Lower leg skin (tissue), 4 donors: ENCODE measurements around the gene MAD1L1. TPM values are rescaled to one million over a fixed set of nuclear protein-coding genes. Genes with fewer than 3 reads are reported as not detected.

Experiments used
- DNase-seq, 2 donors: peaks; one replicate each; pipeline ENCODE4 v3.0.0-alpha.2; 2019; ENCODE audit warnings: low spot score in 2 of 2
- H3K4me3 ChIP-seq: fragments of 200-600 bp; sonication (generic); 2 replicates; pipeline ENCODE4 v1.5.1; 2017; ENCODE audit warnings: mild to moderate bottlenecking, low read depth; ENCODE audit not compliant: poor library complexity, severe bottlenecking
- CTCF ChIP-seq, 3 donors: fragments of 450-650 bp; IDR thresholded peaks; one replicate each; pipeline ENCODE4 v1.5.1; 2016; ENCODE audit warnings: antibody characterized with exemption in 3 of 3, mild to moderate bottlenecking in 3 of 3, moderate library complexity in 2 of 3
- POLR2A ChIP-seq, 2 donors: fragments of 450-650 bp; IDR thresholded peaks; one replicate each; pipeline ENCODE4 v1.6.1; 2016 to 2017; ENCODE audit warnings: antibody characterized with exemption in 2 of 2, mild to moderate bottlenecking in 1 of 2, moderate library complexity in 1 of 2
- WGBS, 2 donors: methylation state at CpG; one replicate each; pipeline ENCODE4 v1.1.5; 2018; 5-methylcytosine and 5-hydroxymethylcytosine counted together
- intact Hi-C: fragments of 100-400 bp; cut with DNase I; formaldehyde crosslinking; loops from one replicate; pipeline ENCODE4 v1.15.0; 2023; ENCODE audit warnings: low total_unique reads
- total RNA-seq, 4 donors: library from RNA; depleted of rRNA; stranded (reverse); fragments of >200 nt; gene quantifications; one replicate each; pipeline ENCODE4 v1.1.0, GENCODE V29; 2016

Gene MAD1L1
- total RNA-seq, 4 donors from 2014 or later, result 37.7 to 77.8 (median 59.4) TPM

DNA sequence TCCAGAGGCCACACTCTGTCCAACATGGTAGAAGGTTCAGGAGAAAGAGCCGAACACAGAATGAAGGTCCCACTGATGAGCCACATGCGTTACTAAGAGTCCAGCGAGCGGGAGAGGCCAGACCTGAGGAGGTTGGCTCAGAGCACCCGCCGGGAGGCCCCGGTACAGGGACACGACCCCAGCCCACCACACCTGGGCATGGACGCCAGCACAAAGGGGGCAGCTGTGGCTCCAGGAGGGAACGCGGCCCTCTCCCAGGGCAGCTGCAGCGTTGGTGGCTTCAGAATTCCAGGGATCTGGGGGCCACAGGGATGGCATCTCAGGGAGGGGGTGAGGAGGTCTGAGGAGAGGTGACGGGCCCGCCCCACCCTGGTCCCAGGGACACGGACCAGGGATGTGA is 280.0 kb downstream of the MAD1L1 start:
- TF ChIP-seq POLR2A (IDR thresholded peaks at IDR 0.05) (no peak), CTCF (IDR thresholded peaks at IDR 0.05) (no peak)
- DNase-seq, result no peak
- 97% methylated on average over 10 to 15 of the region's 15 CpGs for WGBS, 2 donors
- H3K4me3 ChIP-seq, result no peak overlapping the region
- intact Hi-C loops, result no loop called here

DNA sequence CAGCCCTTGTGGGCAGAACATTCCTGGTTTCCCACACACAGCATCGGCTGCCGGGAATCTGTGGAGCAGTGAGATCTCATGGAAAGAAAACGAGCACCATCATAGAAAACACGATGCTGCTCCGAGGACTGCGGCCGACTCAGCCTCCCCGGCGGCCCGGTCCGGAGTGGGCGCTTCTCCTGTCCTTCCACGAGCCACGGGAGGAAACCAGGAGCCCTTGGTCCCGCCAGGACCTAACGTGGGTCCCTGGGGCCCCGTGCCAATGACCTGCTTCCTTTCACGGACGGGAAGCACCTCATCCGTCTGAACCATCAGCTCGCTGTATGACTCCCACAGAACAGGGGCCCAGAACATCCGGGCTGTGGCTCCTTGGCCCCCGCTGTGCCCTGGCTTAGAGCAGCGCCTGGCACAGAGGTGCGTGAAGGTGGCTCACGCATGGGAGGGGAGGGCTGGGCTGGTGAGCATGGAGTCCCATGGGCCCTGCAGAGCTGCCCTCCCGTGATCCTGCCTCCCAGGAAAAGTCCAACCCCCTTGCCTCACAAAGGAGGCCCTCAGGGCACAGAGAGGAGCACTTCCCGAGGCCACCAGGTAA is 280.5 kb downstream of the MAD1L1 start:
- intact Hi-C loops, result no loop called here
- no peak for TF ChIP-seq POLR2A (IDR thresholded peaks at IDR 0.05)
- no peak for TF ChIP-seq CTCF (IDR thresholded peaks at IDR 0.05)
- 96% methylated on average over 21 to 27 of the region's 28 CpGs for WGBS, 2 donors
- no peak for DNase-seq
- H3K4me3 ChIP-seq, result no peak overlapping the region

DNA sequence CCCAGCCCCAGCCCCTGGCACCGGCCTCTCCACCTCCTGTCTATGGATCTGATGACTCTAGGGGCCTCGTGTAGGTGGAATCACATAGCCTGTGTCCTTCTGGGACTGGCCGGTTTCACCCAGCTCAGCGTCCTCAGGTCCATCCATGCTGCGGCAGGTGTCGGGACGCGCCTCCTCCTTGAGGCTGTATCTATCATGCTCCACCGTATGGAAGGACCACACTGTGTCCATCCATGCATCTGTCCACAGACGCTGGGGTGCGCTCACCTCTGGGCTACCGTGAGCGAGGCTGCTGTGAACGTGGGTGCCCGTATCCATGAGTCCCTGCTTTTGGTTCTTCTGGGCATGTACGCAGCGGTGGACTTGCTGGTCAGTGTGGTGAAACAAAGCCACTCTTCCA is 281.1 kb downstream of the MAD1L1 start:
- intact Hi-C loops, result no loop called here
- 91% methylated on average over 17 of the region's 17 CpGs for WGBS, 2 donors
- H3K4me3 ChIP-seq, result no peak overlapping the region
- TF ChIP-seq POLR2A (IDR thresholded peaks at IDR 0.05) (no peak), CTCF (IDR thresholded peaks at IDR 0.05) (no peak)
- no peak for DNase-seq

DNA sequence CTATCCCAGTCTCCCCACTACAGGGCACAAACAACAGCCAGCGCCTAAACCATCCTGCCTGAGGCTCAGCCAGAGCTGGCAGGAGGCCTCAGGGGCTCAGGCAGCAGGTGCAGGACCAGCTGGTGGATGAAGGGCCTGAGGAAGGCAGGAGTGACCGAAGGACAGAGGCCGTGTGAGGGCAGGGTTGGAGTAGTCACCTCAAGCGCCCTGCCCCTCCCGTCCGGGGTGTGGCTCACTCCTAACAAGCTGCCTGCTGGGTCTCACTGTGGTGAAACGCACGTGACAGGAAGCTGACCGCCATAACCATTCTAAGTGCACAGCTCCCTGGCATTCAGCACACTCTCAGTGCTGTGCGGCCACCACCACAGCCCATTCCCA is 281.6 kb downstream of the MAD1L1 start:
- no peak for TF ChIP-seq POLR2A (IDR thresholded peaks at IDR 0.05)
- TF ChIP-seq CTCF (IDR thresholded peaks at IDR 0.05), result no peak
- whole genome bisulfite sequencing, 2 donors, result 64 to 69% methylated on average over 8 to 9 of the region's 10 CpGs
- intact Hi-C loops, result no loop called here
- no peak overlapping the region for H3K4me3 ChIP-seq
- DNase-seq, result peak in 1 of 2 donors; percentile 61

GRCh38 chr7:1950452-1951158 is 282.1 kb downstream of the MAD1L1 start:
- 74 to 82% methylated on average over 17 to 19 of the region's 26 CpGs for WGBS, 2 donors
- no peak for TF ChIP-seq CTCF (IDR thresholded peaks at IDR 0.05)
- no peak for TF ChIP-seq POLR2A (IDR thresholded peaks at IDR 0.05)
- intact Hi-C loops, result no loop called here

More at GRCh38 chr7:1950452-1951158, 282.1 kb downstream of the MAD1L1 start:
- no peak for DNase-seq
- H3K4me3 ChIP-seq, result no peak overlapping the region
